ENCODE data around the gene TUBA4B. TPM values are rescaled to one million over a fixed set of nuclear protein-coding genes. Genes with fewer than 3 reads are reported as not detected.
"Not testable (repeated sequence)": the region's sequence is repeated elsewhere in the genome, so short reads cannot be mapped to it uniquely, and the experiment has no call there.

Gene TUBA4B
- total RNA-seq, 1 donor from 2014 or later = not detected

GRCh38 chr2:219274361-219274921 lies 21.4 kb downstream of the TUBA4B start:
- DNase-seq (ENCODE audit: low spot score) = no peak

GRCh38 chr2:219277703-219278654 lies 24.9 kb downstream of the TUBA4B start:
- DNase-seq (ENCODE audit: low spot score) = peak; percentile 78

- DNase-seq (ENCODE audit: low spot score) = no peak
Observed at GRCh38 chr2:219278655-219279150, 25.7 kb downstream of the TUBA4B start.

- DNase-seq (ENCODE audit: low spot score) = peak; percentile 98
Observed at GRCh38 chr2:219279151-219279915, 26.3 kb downstream of the TUBA4B start, which contains the start of gene DNAJB2. DNAJB2 (plus strand) TSS chr2:219279366; CDS start chr2:219279834, 468 bp downstream.

GRCh38 chr2:219279916-219280516 lies 27.0 kb downstream of the TUBA4B start:
- DNase-seq (ENCODE audit: low spot score) = no peak

GRCh38 chr2:219280651-219281050 lies 27.6 kb downstream of the TUBA4B start:
- no peak for DNase-seq (ENCODE audit: low spot score)

- no peak for DNase-seq (ENCODE audit: low spot score)
Observed at GRCh38 chr2:219281588-219281987, 28.5 kb downstream of the TUBA4B start.

GRCh38 chr2:219282375-219282774 lies 29.3 kb downstream of the TUBA4B start:
- no peak for DNase-seq (ENCODE audit: low spot score)

- DNase-seq (ENCODE audit: low spot score) = no peak
Observed at GRCh38 chr2:219282943-219283581, 30.0 kb downstream of the TUBA4B start.

- DNase-seq (ENCODE audit: low spot score) = no peak
Observed at GRCh38 chr2:219284501-219285372, 31.7 kb downstream of the TUBA4B start.

- DNase-seq (ENCODE audit: low spot score) = no peak
Observed at GRCh38 chr2:219285373-219285735, 32.3 kb downstream of the TUBA4B start.

GRCh38 chr2:219285894-219286425 lies 32.9 kb downstream of the TUBA4B start:
- DNase-seq (ENCODE audit: low spot score) = peak; percentile 74

- DNase-seq (ENCODE audit: low spot score) = peak; percentile 69
Observed at GRCh38 chr2:219286436-219287115, 33.5 kb downstream of the TUBA4B start.

- not testable (repeated sequence) for DNase-seq (ENCODE audit: low spot score)
Observed at GRCh38 chr2:219287116-219287440, 34.0 kb downstream of the TUBA4B start.

GRCh38 chr2:219287580-219288265 lies 34.7 kb downstream of the TUBA4B start:
- no peak for DNase-seq (ENCODE audit: low spot score)

GRCh38 chr2:219289195-219289536 lies 36.1 kb downstream of the TUBA4B start:
- DNase-seq (ENCODE audit: low spot score) = no peak

GRCh38 chr2:219289537-219290361 lies 36.7 kb downstream of the TUBA4B start:
- peak; percentile 83 for DNase-seq (ENCODE audit: low spot score)

Measured in ureter (tissue), 1 donor.